ENCODE results near the gene TTC36.

- TF ChIP-seq, protein P1, sequence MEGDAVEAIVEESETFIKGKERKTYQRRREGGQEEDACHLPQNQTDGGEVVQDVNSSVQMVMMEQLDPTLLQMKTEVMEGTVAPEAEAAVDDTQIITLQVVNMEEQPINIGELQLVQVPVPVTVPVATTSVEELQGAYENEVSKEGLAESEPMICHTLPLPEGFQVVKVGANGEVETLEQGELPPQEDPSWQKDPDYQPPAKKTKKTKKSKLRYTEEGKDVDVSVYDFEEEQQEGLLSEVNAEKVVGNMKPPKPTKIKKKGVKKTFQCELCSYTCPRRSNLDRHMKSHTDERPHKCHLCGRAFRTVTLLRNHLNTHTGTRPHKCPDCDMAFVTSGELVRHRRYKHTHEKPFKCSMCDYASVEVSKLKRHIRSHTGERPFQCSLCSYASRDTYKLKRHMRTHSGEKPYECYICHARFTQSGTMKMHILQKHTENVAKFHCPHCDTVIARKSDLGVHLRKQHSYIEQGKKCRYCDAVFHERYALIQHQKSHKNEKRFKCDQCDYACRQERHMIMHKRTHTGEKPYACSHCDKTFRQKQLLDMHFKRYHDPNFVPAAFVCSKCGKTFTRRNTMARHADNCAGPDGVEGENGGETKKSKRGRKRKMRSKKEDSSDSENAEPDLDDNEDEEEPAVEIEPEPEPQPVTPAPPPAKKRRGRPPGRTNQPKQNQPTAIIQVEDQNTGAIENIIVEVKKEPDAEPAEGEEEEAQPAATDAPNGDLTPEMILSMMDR (IDR thresholded peaks at IDR 0.05 in 4 of 5, conservative IDR thresholded peaks at IDR 0.05 in 1 of 5), result no peak
- peak in 1 of 2 donors; percentile 27 for TF ChIP-seq POLR2A (IDR thresholded peaks at IDR 0.05)
These were observed 3.7 kb downstream of the TTC36 start, which contains the start of gene TMEM25 for GRCh38 chr11:118530683-118531596.

All from gastrocnemius medialis (tissue), 4 donors.